ENCODE data around the gene VPS54. TPM values are rescaled to one million over a fixed set of nuclear protein-coding genes. Genes with fewer than 3 reads are reported as not detected.

Gene VPS54
- total RNA-seq, 4 donors from 2014 or later: 27.1 to 36.7 (median 27.9) TPM

- TF ChIP-seq CTCF (IDR thresholded peaks at IDR 0.05; ENCODE audit: low read depth): no peak
These were observed 142.9 kb downstream of the VPS54 start for GRCh38 chr2:63876311-63876710.

- no peak for TF ChIP-seq CTCF (IDR thresholded peaks at IDR 0.05; ENCODE audit: low read depth)
These were observed 143.5 kb downstream of the VPS54 start for GRCh38 chr2:63875559-63876245.

- TF ChIP-seq CTCF (IDR thresholded peaks at IDR 0.05; ENCODE audit: low read depth): no peak
These were observed 144.1 kb downstream of the VPS54 start for GRCh38 chr2:63875131-63875527.

GRCh38 chr2:63874204-63875130 lies 144.8 kb downstream of the VPS54 start:
- no peak for TF ChIP-seq CTCF (IDR thresholded peaks at IDR 0.05; ENCODE audit: low read depth)

GRCh38 chr2:63872571-63873328 lies 146.5 kb downstream of the VPS54 start:
- TF ChIP-seq CTCF (IDR thresholded peaks at IDR 0.05; ENCODE audit: low read depth): no peak

- no peak for TF ChIP-seq CTCF (IDR thresholded peaks at IDR 0.05; ENCODE audit: low read depth)
These were observed 147.4 kb downstream of the VPS54 start for GRCh38 chr2:63871864-63872263.
